K562 (cell line): ENCODE results near the gene NACAD.

Experiments used
- CTCF ChIP-seq, 3 experiments: IDR thresholded peaks in 2 of 3; conservative IDR thresholded peaks in 1 of 3; 2 replicates each; pipeline ENCODE4 v1.5.1; 2011 to 2012; ENCODE audit warnings: low read length in 3 of 3, mild to moderate bottlenecking in 3 of 3, control low read depth in 2 of 3, improper control_type of control experiment in 1 of 3, inconsistent platforms in 1 of 3, low read depth in 1 of 3, mixed read lengths in 1 of 3, moderate library complexity in 1 of 3; ENCODE audit not compliant: insufficient read depth in 2 of 3
- E4F1 ChIP-seq: fragments of 250-450 bp; sonication (Bioruptor Pico); IDR thresholded peaks from 2 replicates; pipeline ENCODE4 v1.5.0; 2021; ENCODE audit warnings: mild to moderate bottlenecking, borderline replicate concordance
- IFI16 ChIP-seq: fragments of 250-450 bp; sonication (Bioruptor Pico); IDR thresholded peaks from 2 replicates; pipeline ENCODE4 v2.1.2; 2022; ENCODE audit warnings: mild to moderate bottlenecking, inconsistent platforms
- SRSF1 ChIP-seq: fragments of 200-400 bp; formaldehyde crosslinking; IDR thresholded peaks from 2 replicates; pipeline ENCODE4 v1.6.1; 2017; ENCODE audit warnings: mild to moderate bottlenecking, low read depth, low read length, moderate library complexity
- TAF1 ChIP-seq: IDR thresholded peaks from 2 replicates; pipeline ENCODE4 v1.6.1; 2011; ENCODE audit warnings: mild to moderate bottlenecking, low read length, moderate library complexity; ENCODE audit not compliant: insufficient read depth, control insufficient read depth, severe bottlenecking; ENCODE audit errors: extremely low read depth
- ZNF232 ChIP-seq: sonication (generic); formaldehyde crosslinking; IDR thresholded peaks from 2 replicates; pipeline ENCODE4 v1.8.0; 2022; ENCODE audit warnings: mild to moderate bottlenecking, missing genetic modification reagents
- ZNF24 ChIP-seq: fragments of 450-650 bp; IDR thresholded peaks from 2 replicates; pipeline ENCODE4 v1.6.1; 2016
- TF ChIP-seq, protein P1 (sequence below): fragments of 150-350 bp; IDR thresholded peaks from 2 replicates; pipeline ENCODE4 v1.6.1; 2014; ENCODE audit warnings: low read depth, mild to moderate bottlenecking, low read length, borderline replicate concordance

GRCh38 chr7:45066409-45066808, 22.4 kb downstream of the NACAD start:
- TF ChIP-seq CTCF (IDR thresholded peaks at IDR 0.05 in 2 of 3, conservative IDR thresholded peaks at IDR 0.05 in 1 of 3; ENCODE audit: insufficient read depth in 2 of 3, low read depth in 1 of 3, low read length in 3 of 3) (no peak), ZNF232 (no peak), E4F1 (CRISPR knock-in tag) (no peak), IFI16 (CRISPR knock-in tag) (no peak), ZNF24 (no peak), TAF1 (no peak), SRSF1 (no peak)
- TF ChIP-seq, protein P1, sequence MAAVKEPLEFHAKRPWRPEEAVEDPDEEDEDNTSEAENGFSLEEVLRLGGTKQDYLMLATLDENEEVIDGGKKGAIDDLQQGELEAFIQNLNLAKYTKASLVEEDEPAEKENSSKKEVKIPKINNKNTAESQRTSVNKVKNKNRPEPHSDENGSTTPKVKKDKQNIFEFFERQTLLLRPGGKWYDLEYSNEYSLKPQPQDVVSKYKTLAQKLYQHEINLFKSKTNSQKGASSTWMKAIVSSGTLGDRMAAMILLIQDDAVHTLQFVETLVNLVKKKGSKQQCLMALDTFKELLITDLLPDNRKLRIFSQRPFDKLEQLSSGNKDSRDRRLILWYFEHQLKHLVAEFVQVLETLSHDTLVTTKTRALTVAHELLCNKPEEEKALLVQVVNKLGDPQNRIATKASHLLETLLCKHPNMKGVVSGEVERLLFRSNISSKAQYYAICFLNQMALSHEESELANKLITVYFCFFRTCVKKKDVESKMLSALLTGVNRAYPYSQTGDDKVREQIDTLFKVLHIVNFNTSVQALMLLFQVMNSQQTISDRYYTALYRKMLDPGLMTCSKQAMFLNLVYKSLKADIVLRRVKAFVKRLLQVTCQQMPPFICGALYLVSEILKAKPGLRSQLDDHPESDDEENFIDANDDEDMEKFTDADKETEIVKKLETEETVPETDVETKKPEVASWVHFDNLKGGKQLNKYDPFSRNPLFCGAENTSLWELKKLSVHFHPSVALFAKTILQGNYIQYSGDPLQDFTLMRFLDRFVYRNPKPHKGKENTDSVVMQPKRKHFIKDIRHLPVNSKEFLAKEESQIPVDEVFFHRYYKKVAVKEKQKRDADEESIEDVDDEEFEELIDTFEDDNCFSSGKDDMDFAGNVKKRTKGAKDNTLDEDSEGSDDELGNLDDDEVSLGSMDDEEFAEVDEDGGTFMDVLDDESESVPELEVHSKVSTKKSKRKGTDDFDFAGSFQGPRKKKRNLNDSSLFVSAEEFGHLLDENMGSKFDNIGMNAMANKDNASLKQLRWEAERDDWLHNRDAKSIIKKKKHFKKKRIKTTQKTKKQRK, result no peak
